ENCODE data around the gene DENND6A. TPM values are rescaled to one million over a fixed set of nuclear protein-coding genes. Genes with fewer than 3 reads are reported as not detected.

Gene DENND6A
- total and polyA plus RNA-seq, 2 of the 8 experiments (the other 6 are each of a cell fraction or from before 2014, with no cell fraction given): 7.8 to 14.8 TPM

- ChIA-PET CTCF (ENCODE audit: partially characterized antibody) (no interaction called here), POLR2A (ENCODE audit: partially characterized antibody) (no interaction called here)
- H2AK5ac ChIP-seq (ENCODE audit: low read depth, low read length): no peak overlapping the region
- H3K9ac ChIP-seq (replicated peaks in 1 of 4; ENCODE audit: extremely low read depth in 1 of 4, low read depth in 3 of 4, low read length in 3 of 4): no peak overlapping the region
- no peak overlapping the region for H3K56ac ChIP-seq (replicated peaks; ENCODE audit: insufficient read length, low read depth, low read length)
- H2BK12ac ChIP-seq (ENCODE audit: low read depth, low read length): no peak overlapping the region
- H4K8ac ChIP-seq (ENCODE audit: extremely low read depth, insufficient read depth, low read length): no peak overlapping the region
- H4K91ac ChIP-seq (replicated peaks; ENCODE audit: insufficient read length, low read length): no peak overlapping the region
- no peak overlapping the region for H3K4me3 ChIP-seq (ENCODE audit: extremely low read depth in 1 of 4, insufficient read depth in 2 of 4, low read depth in 3 of 4, low read length in 4 of 4)
- TF ChIP-seq POU5F1 (IDR thresholded peaks at IDR 0.05; ENCODE audit: low read depth, low read length) (no peak), POLR2A (IDR thresholded peaks at IDR 0.05; ENCODE audit: control extremely low read depth in 1 of 2, low read depth in 2 of 2, low read length in 2 of 2) (no peak), BACH1 (IDR thresholded peaks at IDR 0.05; ENCODE audit: low read length) (no peak), SAP30 (IDR thresholded peaks at IDR 0.05; ENCODE audit: insufficient read depth, insufficient replicate concordance, low read length) (no peak)
- no peak overlapping the region for H4K5ac ChIP-seq (ENCODE audit: insufficient read length, low read depth, low read length)
- H2BK5ac ChIP-seq (ENCODE audit: low read depth, low read length): no peak overlapping the region
- H3K27ac ChIP-seq (ENCODE audit: low read depth, low read length): no peak overlapping the region
- H3K36me3 ChIP-seq (ENCODE audit: control insufficient read depth in 2 of 4, insufficient read depth in 4 of 4, low read length in 3 of 4): peaks cover 0 to 14% (median 0%) of the 10 kb centered on the region in 4 experiments; a peak in 1 of 8 replicates
- H2BK15ac ChIP-seq (ENCODE audit: low read length): no peak overlapping the region
- H2BK120ac ChIP-seq (replicated peaks; ENCODE audit: low read depth, low read length): no peak overlapping the region
- H3K18ac ChIP-seq (ENCODE audit: extremely low read depth, low read length): no peak overlapping the region
- no peak overlapping the region for H3K4ac ChIP-seq (replicated peaks; ENCODE audit: insufficient read length, low read depth, low read length)
- H3K27me3 ChIP-seq (replicated peaks in 1 of 4; ENCODE audit: control insufficient read depth in 3 of 4, extremely low read depth in 1 of 4, insufficient read depth in 3 of 4, low read length in 3 of 4): no peaks in the 10 kb centered on the region
- H3K4me2 ChIP-seq (ENCODE audit: insufficient read depth in 1 of 2, low read depth in 2 of 2, low read length in 2 of 2): no peak overlapping the region
- no peak overlapping the region for H3K23ac ChIP-seq (ENCODE audit: insufficient read length)
- no peaks in the 10 kb centered on the region for H3K79me1 ChIP-seq (ENCODE audit: low read depth, low read length)
- FAIRE-seq: no peak
- H3K9me3 ChIP-seq (ENCODE audit: insufficient read depth in 2 of 2, low read depth in 1 of 2, low read length in 1 of 2): no peaks in the 10 kb centered on the region
- no peaks in the 10 kb centered on the region for H3K23me2 ChIP-seq (ENCODE audit: low read depth, low read length)
- no peaks in the 10 kb centered on the region for H4K20me1 ChIP-seq (replicated peaks in 1 of 2; ENCODE audit: control insufficient read depth in 1 of 2, insufficient read depth in 2 of 2, low read length in 2 of 2)
- H3K14ac ChIP-seq (ENCODE audit: insufficient read length): no peak overlapping the region
- no peak for DNase-seq (ENCODE audit: low read depth in 1 of 2, low spot score in 2 of 2)
- peaks cover 0 to 6% (median 3%) of the 10 kb centered on the region in 4 experiments; a peak in 3 of 7 replicates for H3K4me1 ChIP-seq (replicated peaks in 1 of 4; ENCODE audit: control insufficient read depth in 3 of 4, insufficient read depth in 4 of 4, low read length in 3 of 4)
- no peaks in the 10 kb centered on the region for H3K79me2 ChIP-seq (ENCODE audit: control insufficient read depth in 1 of 2, insufficient read depth in 2 of 2, low read length in 2 of 2)
- H2BK20ac ChIP-seq (ENCODE audit: low read length): no peak overlapping the region
- no peak overlapping the region for H2AFZ ChIP-seq (ENCODE audit: low read length)
Measured at GRCh38 chr3:57658536-57658935, 34.3 kb downstream of the DENND6A start.
